ENCODE results near the gene ARHGEF2. TPM values are rescaled to one million over a fixed set of nuclear protein-coding genes. Genes with fewer than 3 reads are reported as not detected.

ARHGEF2 gene
- total and polyA plus RNA-seq, 9 of the 15 experiments (the other 6 are each of a cell fraction or from before 2014, with no cell fraction given): 7.1 to 162 (median 62.2) TPM

DNA sequence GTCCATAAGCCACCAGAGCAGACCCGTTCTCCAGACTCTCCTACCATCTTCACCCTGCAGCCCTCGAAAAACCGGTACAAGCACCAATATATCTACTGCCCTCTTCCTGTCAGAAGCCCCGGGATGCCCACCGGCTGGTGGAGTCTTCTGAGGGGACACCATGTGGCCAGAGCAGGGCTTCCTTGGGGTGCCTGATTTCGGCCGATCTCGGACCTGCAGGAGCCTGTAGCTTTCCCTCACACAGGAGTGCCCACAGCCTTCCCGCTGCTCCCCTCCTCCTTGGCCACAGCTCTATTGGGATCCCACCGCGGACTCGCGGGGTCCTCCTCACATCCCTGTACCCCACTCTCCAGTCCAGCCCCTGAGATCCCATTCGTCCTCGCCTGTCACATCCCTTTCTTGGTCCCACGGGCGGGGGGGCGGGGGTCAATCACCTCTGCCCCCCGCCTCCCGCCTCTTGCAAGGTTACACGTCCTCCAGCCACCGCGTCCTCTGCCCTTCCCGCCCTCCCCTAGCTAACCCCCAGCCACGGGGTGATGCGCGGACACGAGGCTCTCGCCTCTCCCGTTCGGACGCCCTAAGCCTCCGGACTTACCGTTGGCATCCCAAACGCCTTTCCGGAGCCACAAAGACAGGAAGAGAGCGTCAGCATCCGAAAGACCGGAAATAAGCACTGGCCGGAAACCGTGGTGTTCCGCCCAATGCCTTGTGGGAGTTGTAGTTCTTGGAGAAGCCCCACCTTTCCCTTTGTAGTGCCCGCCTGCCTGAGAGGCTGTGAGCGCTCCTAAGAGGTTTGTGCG is 42.1 kb upstream of the ARHGEF2 start, which contains the start of gene SSR2 (continued):
- TF ChIP-seq ARID4B (CRISPR knock-in tag; IDR thresholded peaks at IDR 0.05) (no peak), HOXB6 (CRISPR knock-in tag; IDR thresholded peaks at IDR 0.05; ENCODE audit: borderline replicate concordance) (no peak), ZNF75A (CRISPR knock-in tag; IDR thresholded peaks at IDR 0.05) (no peak), TAL1 (IDR thresholded peaks at IDR 0.05) (no peak), STAT5B (CRISPR knock-in tag; IDR thresholded peaks at IDR 0.05) (no peak), ATF4 (CRISPR knock-in tag; IDR thresholded peaks at IDR 0.05) (no peak), BRD4 (IDR thresholded peaks at IDR 0.05) (no peak), ZBTB26 (CRISPR knock-in tag; IDR thresholded peaks at IDR 0.05) (no peak), CHD2 (IDR thresholded peaks at IDR 0.05; ENCODE audit: low read depth, low read length) (no peak), CBX3 (IDR thresholded peaks at IDR 0.05; ENCODE audit: borderline replicate concordance in 1 of 2, low read length in 2 of 2) (no peak)
- TF ChIP-seq, protein P1, sequence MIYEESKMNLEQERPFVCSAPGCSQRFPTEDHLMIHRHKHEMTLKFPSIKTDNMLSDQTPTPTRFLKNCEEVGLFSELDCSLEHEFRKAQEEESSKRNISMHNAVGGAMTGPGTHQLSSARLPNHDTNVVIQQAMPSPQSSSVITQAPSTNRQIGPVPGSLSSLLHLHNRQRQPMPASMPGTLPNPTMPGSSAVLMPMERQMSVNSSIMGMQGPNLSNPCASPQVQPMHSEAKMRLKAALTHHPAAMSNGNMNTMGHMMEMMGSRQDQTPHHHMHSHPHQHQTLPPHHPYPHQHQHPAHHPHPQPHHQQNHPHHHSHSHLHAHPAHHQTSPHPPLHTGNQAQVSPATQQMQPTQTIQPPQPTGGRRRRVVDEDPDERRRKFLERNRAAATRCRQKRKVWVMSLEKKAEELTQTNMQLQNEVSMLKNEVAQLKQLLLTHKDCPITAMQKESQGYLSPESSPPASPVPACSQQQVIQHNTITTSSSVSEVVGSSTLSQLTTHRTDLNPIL (CRISPR knock-in tag; IDR thresholded peaks at IDR 0.05): no peak

Measured in K562 (cell line).